ENCODE results near the gene INF2. TPM values are rescaled to one million over a fixed set of nuclear protein-coding genes. Genes with fewer than 3 reads are reported as not detected.
"Not testable (repeated sequence)": the region's sequence is repeated elsewhere in the genome, so short reads cannot be mapped to it uniquely, and the experiment has no call there.

Gene INF2
- total and polyA plus RNA-seq, 9 of the 15 experiments (the other 6 are each of a cell fraction or from before 2014, with no cell fraction given): 0.56 to 31.3 (median 7.8) TPM

GRCh38 chr14:104653130-104653920, 36.1 kb upstream of the INF2 start:
- 54% methylated on average over 13 of the region's 52 CpGs for WGBS (ENCODE audit: insufficient coverage, low coverage, missing lambda C conversion rate)
- H3K79me2 ChIP-seq (ENCODE audit: control insufficient read depth, insufficient read depth, low read length); intact Hi-C loops (cut with micrococcal nuclease); H3K9ac ChIP-seq (ENCODE audit: insufficient read depth in 1 of 2, low read depth in 2 of 2, low read length in 2 of 2); H3K9me3 ChIP-seq (replicated peaks; ENCODE audit: control insufficient read depth, insufficient read depth, low read depth, low read length); BruUV-seq (replicated peaks); H3K4me2 ChIP-seq (ENCODE audit: insufficient read depth, low read length); FAIRE-seq; H2AFZ ChIP-seq (ENCODE audit: low read depth, low read length); H3K9me1 ChIP-seq (ENCODE audit: control insufficient read depth, insufficient read depth, low read length); ATAC-seq; in situ Hi-C loops (cut with MboI); H4K20me1 ChIP-seq (replicated peaks; ENCODE audit: control insufficient read depth, insufficient read depth, low read length); H3K4me3 ChIP-seq; H3K27ac ChIP-seq (ENCODE audit: extremely low read depth, low read depth, low read length); DNase-seq (ENCODE audit: extremely low read depth in 1 of 4, low spot score in 3 of 4); CTCF ChIA-PET (ENCODE audit: low intra/inter-chr PET ratio); H3K36me3 ChIP-seq (ENCODE audit: control insufficient read depth, insufficient read depth, low read length); POLR2A ChIA-PET: not testable (repeated sequence)
- H3K27me3 ChIP-seq (ENCODE audit: control insufficient read depth in 2 of 2, insufficient read depth in 2 of 2, low read length in 2 of 2): peaks cover 3 to 28% of the 10 kb centered on the region in 2 experiments; a peak in 4 of 5 replicates
- H3K4me1 ChIP-seq (replicated peaks in 1 of 2; ENCODE audit: control insufficient read depth in 2 of 2, insufficient read depth in 2 of 2, low read length in 2 of 2): peaks cover 0 to 24% of the 10 kb centered on the region in 2 experiments; a peak in 3 of 5 replicates

GRCh38 chr14:104654119-104654518, 35.3 kb upstream of the INF2 start:
- intact Hi-C loops (cut with micrococcal nuclease) (no loop called here), in situ Hi-C loops (cut with MboI) (no loop called here)
- H3K9me1 ChIP-seq (ENCODE audit: control insufficient read depth, insufficient read depth, low read length): no peaks in the 10 kb centered on the region
- BruUV-seq (replicated peaks): no TSS peak
- WGBS (ENCODE audit: insufficient coverage, low coverage, missing lambda C conversion rate): 5% methylated on average over 6 of the region's 6 CpGs
- no peaks in the 10 kb centered on the region for H3K36me3 ChIP-seq (ENCODE audit: control insufficient read depth, insufficient read depth, low read length)
- H3K4me1 ChIP-seq (replicated peaks in 1 of 2; ENCODE audit: control insufficient read depth in 2 of 2, insufficient read depth in 2 of 2, low read length in 2 of 2): peaks cover 0 to 24% of the 10 kb centered on the region in 2 experiments; a peak in 3 of 5 replicates
- ChIA-PET CTCF (ENCODE audit: low intra/inter-chr PET ratio) (no interaction called here), POLR2A (no interaction called here)
- no peak overlapping the region for H3K27ac ChIP-seq (ENCODE audit: extremely low read depth, low read depth, low read length)
- H3K9me3 ChIP-seq (replicated peaks; ENCODE audit: control insufficient read depth, insufficient read depth, low read depth, low read length): peaks cover 3% of the 10 kb centered on the region; the same call in 1 of the 2 replicates
- H2AFZ ChIP-seq (ENCODE audit: low read depth, low read length): no peak overlapping the region
- no peak for ATAC-seq
- H3K4me2 ChIP-seq (ENCODE audit: insufficient read depth, low read length): no peak overlapping the region
- no peak overlapping the region for H3K4me3 ChIP-seq
- no peaks in the 10 kb centered on the region for H3K79me2 ChIP-seq (ENCODE audit: control insufficient read depth, insufficient read depth, low read length)
- no peak for FAIRE-seq
- no peak overlapping the region for H3K9ac ChIP-seq (ENCODE audit: insufficient read depth in 1 of 2, low read depth in 2 of 2, low read length in 2 of 2)
- peaks cover 3 to 30% of the 10 kb centered on the region in 2 experiments; a peak in 4 of 5 replicates for H3K27me3 ChIP-seq (ENCODE audit: control insufficient read depth in 2 of 2, insufficient read depth in 2 of 2, low read length in 2 of 2)
- H4K20me1 ChIP-seq (replicated peaks; ENCODE audit: control insufficient read depth, insufficient read depth, low read length): no peaks in the 10 kb centered on the region
- DNase-seq (ENCODE audit: extremely low read depth in 1 of 4, low spot score in 3 of 4): no peak
- no peak for TF ChIP-seq FOXA1 (IDR thresholded peaks at IDR 0.05; ENCODE audit: borderline replicate concordance)
- no peak for TF ChIP-seq MCM2 (IDR thresholded peaks at IDR 0.05; ENCODE audit: low read depth)
- TF ChIP-seq MBD2 (IDR thresholded peaks at IDR 0.05; ENCODE audit: borderline replicate concordance, low read depth): no peak
- no peak for TF ChIP-seq HEY1 (CRISPR knock-in tag; IDR thresholded peaks at IDR 0.05; ENCODE audit: borderline replicate concordance)
- no peak for TF ChIP-seq BRF2 (IDR thresholded peaks at IDR 0.05; ENCODE audit: borderline replicate concordance, insufficient read depth, insufficient read length)
- TF ChIP-seq ZNF217 (CRISPR knock-in tag; IDR thresholded peaks at IDR 0.05): no peak
- no peak for TF ChIP-seq EGR1 (conservative IDR thresholded peaks at IDR 0.05)
- no peak for TF ChIP-seq CXXC5 (CRISPR knock-in tag; IDR thresholded peaks at IDR 0.05)
- no peak for TF ChIP-seq POLR3G (IDR thresholded peaks at IDR 0.05; ENCODE audit: extremely low read depth, insufficient read length, insufficient replicate concordance)
- TF ChIP-seq C11orf30 (IDR thresholded peaks at IDR 0.05; ENCODE audit: low read depth): no peak
- no peak for TF ChIP-seq JUN (IDR thresholded peaks at IDR 0.05; ENCODE audit: borderline replicate concordance, low read depth, low read length)
- no peak for TF ChIP-seq JUN (CRISPR knock-in tag; IDR thresholded peaks at IDR 0.05; ENCODE audit: borderline replicate concordance)
- no peak for TF ChIP-seq TGIF2 (CRISPR knock-in tag; IDR thresholded peaks at IDR 0.05)
- no peak for TF ChIP-seq ZNF3 (CRISPR knock-in tag; IDR thresholded peaks at IDR 0.05)

Measured in K562 (cell line).